HEK293 (cell line): ENCODE results near the gene PCDHA6.
A peak's percentile ranks its signal among the peaks of the same experiment; 100 is the strongest.
"Not testable (repeated sequence)": the region's sequence is repeated elsewhere in the genome, so short reads cannot be mapped to it uniquely, and the experiment has no call there.

Experiments
- CTCF ChIA-PET: fragments of 350-600 bp; formaldehyde crosslinking; extraction: SDS; loops from one replicate; lab custom pipeline; 2021; ENCODE audit warnings: antibody characterized with exemption; lab: Yijun Ruan, JAX
- POLR2A ChIA-PET: fragments of 300-600 bp; formaldehyde crosslinking; extraction: SDS; loops from one replicate; lab custom pipeline; 2020; ENCODE audit warnings: antibody characterized with exemption, inconsistent platforms; lab: Yijun Ruan, JAX
- H3K27ac ChIP-seq: fragments of 200-500 bp; sonication (Bioruptor generic); 2 replicates; pipeline ENCODE4 v1.5.1; 2014; ENCODE audit warnings: low read depth, low read length, control low read depth, inconsistent platforms; ENCODE audit errors: extremely low read depth
- H3K36me3 ChIP-seq, 2 experiments: fragments of 200-500 bp in 1 of 2; sonication (Bioruptor generic) in 1 of 2; 1 replicate in 1 of 2; 2 replicates in 1 of 2; pipeline ENCODE4 v1.5.1; 2014 to 2017; ENCODE audit warnings: inconsistent platforms in 2 of 2, low read length in 2 of 2; ENCODE audit not compliant: control insufficient read depth in 2 of 2, insufficient read depth in 1 of 2
- H3K4me1 ChIP-seq: fragments of 200-500 bp; sonication (Bioruptor generic); 2 replicates; pipeline ENCODE4 v1.5.1; 2014; ENCODE audit warnings: mild to moderate bottlenecking, low read length, inconsistent platforms; ENCODE audit not compliant: control insufficient read depth, insufficient read depth
- H3K4me3 ChIP-seq: 2 replicates; pipeline ENCODE4 v1.5.1; 2011; ENCODE audit warnings: low read depth, mild to moderate bottlenecking, control low read depth, low read length, moderate library complexity
- H3K9me3 ChIP-seq: fragments of 200-500 bp; sonication (Bioruptor generic); 2 replicates; pipeline ENCODE4 v1.5.1; 2014; ENCODE audit warnings: low read depth, low read length, inconsistent platforms; ENCODE audit not compliant: control insufficient read depth, insufficient read depth
- GLI2 ChIP-seq: fragments of 450-650 bp; formaldehyde crosslinking; IDR thresholded peaks from 2 replicates; pipeline ENCODE4; 2017; ENCODE audit warnings: missing biosample characterization, missing genetic modification characterization, low read depth, borderline replicate concordance
- HOXA7 ChIP-seq: sonication (generic); formaldehyde crosslinking; IDR thresholded peaks from 2 replicates; pipeline ENCODE4 v1.8.1; 2022; ENCODE audit warnings: missing genetic modification reagents, borderline replicate concordance
- KLF10 ChIP-seq: fragments of 450-650 bp; IDR thresholded peaks from 2 replicates; pipeline ENCODE4 v1.5.1; 2018; ENCODE audit warnings: missing biosample characterization, mild to moderate bottlenecking, missing genetic modification characterization
- RBAK ChIP-seq: fragments of 450-650 bp; formaldehyde crosslinking; IDR thresholded peaks from 2 replicates; pipeline ENCODE4 v1.5.1; 2016; ENCODE audit warnings: missing biosample characterization, missing genetic modification characterization
- ZBTB44 ChIP-seq: fragments of 450-650 bp; IDR thresholded peaks from 2 replicates; pipeline ENCODE4 v1.5.1; 2018; ENCODE audit warnings: missing biosample characterization, mild to moderate bottlenecking, missing genetic modification characterization
- ZNF10 ChIP-seq: fragments of 450-650 bp; formaldehyde crosslinking; IDR thresholded peaks from 2 replicates; pipeline ENCODE4 v1.5.1; 2017; ENCODE audit warnings: missing biosample characterization, missing genetic modification characterization
- ZNF239 ChIP-seq: fragments of 450-650 bp; formaldehyde crosslinking; IDR thresholded peaks from 2 replicates; pipeline ENCODE4 v1.5.1; 2016; ENCODE audit warnings: missing biosample characterization, missing genetic modification characterization
- ZNF366 ChIP-seq: fragments of 450-650 bp; formaldehyde crosslinking; conservative IDR thresholded peaks from 2 replicates; pipeline ENCODE4 v1.5.1; 2016; ENCODE audit warnings: missing biosample characterization, missing genetic modification characterization
- ZNF473 ChIP-seq: fragments of 450-650 bp; formaldehyde crosslinking; IDR thresholded peaks from 2 replicates; pipeline ENCODE4 v1.5.1; 2017; ENCODE audit warnings: missing biosample characterization, missing genetic modification characterization
- ZNF596 ChIP-seq: fragments of 450-650 bp; IDR thresholded peaks from 2 replicates; pipeline ENCODE4 v1.5.0; 2018; ENCODE audit warnings: missing biosample characterization, mild to moderate bottlenecking, missing genetic modification characterization, moderate library complexity
- ZNF654 ChIP-seq: fragments of 450-650 bp; formaldehyde crosslinking; IDR thresholded peaks from 2 replicates; pipeline ENCODE4 v1.5.1; 2016; ENCODE audit warnings: low read depth, missing biosample characterization, missing genetic modification characterization
- ZNF792 ChIP-seq: fragments of 450-650 bp; formaldehyde crosslinking; IDR thresholded peaks from 2 replicates; pipeline ENCODE4 v1.5.1; 2016; ENCODE audit warnings: missing biosample characterization, missing genetic modification characterization
- TF ChIP-seq, protein P1 (sequence below): fragments of 450-650 bp; formaldehyde crosslinking; IDR thresholded peaks from 2 replicates; pipeline ENCODE4 v1.5.1; 2016; ENCODE audit warnings: missing biosample characterization, missing genetic modification characterization
- TF ChIP-seq, protein P2 (sequence below): fragments of 450-650 bp; formaldehyde crosslinking; IDR thresholded peaks from 2 replicates; pipeline ENCODE4 v1.5.1; 2016; ENCODE audit warnings: missing biosample characterization, missing genetic modification characterization

Gene PCDHA6

DNA sequence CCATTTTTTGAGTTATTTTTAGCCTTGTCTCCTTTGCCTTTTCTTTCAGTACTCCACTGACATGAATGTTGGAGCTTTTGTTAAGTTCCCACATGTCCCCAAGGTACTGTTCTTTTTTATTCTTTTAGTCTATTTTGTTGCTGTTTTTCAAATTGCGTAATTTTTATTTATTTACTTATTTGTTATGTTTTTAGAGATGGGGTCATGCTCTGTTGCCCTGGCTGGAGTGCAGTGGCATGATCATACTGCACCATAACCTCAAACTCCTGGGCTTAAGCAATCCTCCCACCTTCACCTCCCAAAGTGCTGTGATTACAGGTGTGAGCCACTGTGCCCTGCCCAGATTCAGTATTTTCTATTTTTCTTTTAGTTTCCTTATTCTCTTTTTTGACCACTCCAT is 47.2 kb upstream of the PCDHA6 start (continued):
- TF ChIP-seq, protein P1, sequence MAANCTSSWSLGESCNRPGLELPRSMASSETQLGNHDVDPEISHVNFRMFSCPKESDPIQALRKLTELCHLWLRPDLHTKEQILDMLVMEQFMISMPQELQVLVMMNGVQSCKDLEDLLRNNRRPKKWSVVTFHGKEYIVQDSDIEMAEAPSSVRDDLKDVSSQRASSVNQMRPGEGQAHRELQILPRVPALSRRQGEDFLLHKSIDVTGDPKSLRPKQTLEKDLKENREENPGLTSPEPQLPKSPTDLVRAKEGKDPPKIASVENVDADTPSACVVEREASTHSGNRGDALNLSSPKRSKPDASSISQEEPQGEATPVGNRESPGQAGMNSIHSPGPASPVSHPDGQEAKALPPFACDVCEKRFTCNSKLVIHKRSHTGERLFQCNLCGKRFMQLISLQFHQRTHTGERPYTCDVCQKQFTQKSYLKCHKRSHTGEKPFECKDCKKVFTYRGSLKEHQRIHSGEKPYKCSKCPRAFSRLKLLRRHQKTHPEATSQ: no peak
- TF ChIP-seq ZNF239 (tag by site-specific recombination) (no peak), RBAK (no peak), ZBTB44 (tag by site-specific recombination) (no peak), ZNF366 (tag by site-specific recombination) (no peak), HOXA7 (no peak), ZNF596 (tag by site-specific recombination) (no peak), GLI2 (no peak), ZNF473 (tag by site-specific recombination) (no peak), KLF10 (tag by site-specific recombination) (no peak)
- TF ChIP-seq, protein P2, sequence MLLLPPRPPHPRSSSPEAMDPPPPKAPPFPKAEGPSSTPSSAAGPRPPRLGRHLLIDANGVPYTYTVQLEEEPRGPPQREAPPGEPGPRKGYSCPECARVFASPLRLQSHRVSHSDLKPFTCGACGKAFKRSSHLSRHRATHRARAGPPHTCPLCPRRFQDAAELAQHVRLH (tag by site-specific recombination): no peak

- CTCF ChIA-PET: interaction anchor here (0.5 to 2.2 kb wide), 14 partner anchors 9 to 562 kb away, joined by 3 to 6 read pairs (median 3); partner anchors contain the start of genes PCDHA2 and PCDHA4
- H3K36me3 ChIP-seq: no peaks in the 10 kb centered on the region
- H3K9me3 ChIP-seq: no peaks in the 10 kb centered on the region
- no peak within 1 kb of the TSS for H3K27ac ChIP-seq
- POLR2A ChIA-PET: no interaction called here
- TF ChIP-seq ZNF792 (no peak), ZNF10 (no peak), ZNF654 (tag by site-specific recombination) (peak; percentile 71)
- no peaks in the 10 kb centered on the region for H3K4me1 ChIP-seq
- no peak within 1 kb of the TSS for H3K4me3 ChIP-seq
Measured at GRCh38 chr5:140785905-140786686, 41.7 kb upstream of the PCDHA6 start, which contains the start of gene PCDHA1. TSS of gene PCDHA1 (plus strand) at chr5:140786140.

- not testable (repeated sequence) for H3K4me1 ChIP-seq
Measured at GRCh38 chr5:140787422-140787821, 40.3 kb upstream of the PCDHA6 start.

DNA sequence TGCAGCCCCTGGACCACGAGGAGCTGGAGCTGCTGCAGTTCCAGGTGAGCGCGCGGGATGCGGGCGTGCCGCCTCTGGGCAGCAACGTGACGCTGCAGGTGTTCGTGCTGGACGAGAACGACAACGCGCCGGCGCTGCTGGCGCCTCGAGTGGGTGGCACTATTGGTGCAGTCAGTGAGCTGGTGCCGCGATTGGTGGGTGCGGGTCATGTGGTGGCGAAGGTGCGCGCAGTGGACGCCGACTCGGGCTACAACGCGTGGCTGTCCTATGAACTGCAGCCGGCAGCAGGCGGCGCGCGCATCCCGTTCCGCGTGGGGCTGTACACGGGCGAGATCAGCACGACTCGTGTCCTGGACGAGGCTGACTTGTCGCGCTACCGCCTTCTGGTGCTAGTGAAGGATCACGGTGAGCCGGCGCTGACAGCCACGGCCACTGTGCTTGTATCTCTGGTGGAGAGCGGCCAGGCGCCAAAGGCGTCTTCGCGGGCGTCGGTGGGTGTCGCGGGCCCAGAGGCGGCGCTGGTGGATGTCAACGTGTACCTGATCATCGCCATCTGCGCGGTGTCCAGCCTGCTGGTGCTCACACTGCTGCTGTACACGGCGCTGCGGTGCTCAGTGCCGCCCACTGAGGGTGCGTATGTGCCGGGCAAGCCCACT is 39.8 kb upstream of the PCDHA6 start:
- H3K4me1 ChIP-seq, H3K36me3 ChIP-seq, H3K9me3 ChIP-seq, H3K27ac ChIP-seq, H3K4me3 ChIP-seq, POLR2A ChIA-PET: not testable (repeated sequence)
- CTCF ChIA-PET: interaction anchor here (0.6 to 1.4 kb wide), 3 partner anchors 12 to 54 kb away, joined by 3 to 4 read pairs (median 3); no protein-coding TSS in a partner anchor

More at GRCh38 chr5:140787422-140787821, 40.3 kb upstream of the PCDHA6 start:
- H3K36me3 ChIP-seq, H3K27ac ChIP-seq, H3K4me3 ChIP-seq, POLR2A ChIA-PET, H3K9me3 ChIP-seq: not testable (repeated sequence)
- CTCF ChIA-PET: interaction anchor here (0.6 to 1.4 kb wide), 3 partner anchors 28 to 54 kb away, joined by 3 read pairs; no protein-coding TSS in a partner anchor
